GM18909 (cell line): ENCODE data around the gene HIF1A.

Experiments
- ATAC-seq: cut with Tn5 transposase; IDR thresholded peaks from one replicate; pipeline ENCODE4 v1.9.1; 2021; ENCODE audit warnings: mild to moderate bottlenecking; ENCODE audit not compliant: unreplicated experiment, poor library complexity

The HIF1A gene

DNA sequence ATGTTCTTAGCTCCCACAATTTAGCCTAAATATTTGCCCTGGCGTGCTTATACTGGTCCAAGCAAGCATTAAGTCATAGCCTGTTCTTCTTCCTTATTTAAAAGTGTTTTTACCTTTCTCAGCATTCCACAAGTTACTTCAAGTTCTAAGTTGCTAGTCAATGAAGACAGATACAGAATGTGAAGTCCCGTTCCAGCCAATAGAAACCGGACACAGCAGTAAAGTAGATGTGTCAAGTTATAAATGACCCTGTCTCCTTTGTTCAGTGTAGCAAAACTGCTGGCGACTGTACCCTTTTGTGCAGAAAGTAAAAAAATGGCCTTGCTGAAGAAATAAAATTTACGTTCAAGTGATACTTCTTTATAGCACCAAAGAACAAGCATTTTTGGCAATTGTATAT lies 70.8 kb downstream of the HIF1A start:
- ATAC-seq, result no peak

DNA sequence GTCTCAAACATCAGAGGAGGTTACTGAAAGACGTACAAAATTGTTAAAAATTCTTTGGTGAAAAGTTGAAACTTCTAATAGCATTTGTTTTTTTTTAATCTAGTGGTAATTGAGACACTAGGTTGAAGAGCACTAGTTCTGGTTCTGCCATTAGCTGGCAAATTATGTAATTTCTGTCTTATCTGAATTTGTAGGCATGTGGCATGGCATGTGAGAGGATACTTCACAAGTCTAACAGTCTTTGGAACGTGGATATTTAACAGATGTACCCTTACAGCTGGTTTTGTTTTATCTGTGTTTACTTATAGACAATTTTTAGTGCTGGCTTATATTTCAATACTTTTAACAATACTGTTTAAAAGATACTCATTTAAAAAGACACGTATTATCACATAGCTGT lies 72.9 kb downstream of the HIF1A start:
- ATAC-seq, result no peak

DNA sequence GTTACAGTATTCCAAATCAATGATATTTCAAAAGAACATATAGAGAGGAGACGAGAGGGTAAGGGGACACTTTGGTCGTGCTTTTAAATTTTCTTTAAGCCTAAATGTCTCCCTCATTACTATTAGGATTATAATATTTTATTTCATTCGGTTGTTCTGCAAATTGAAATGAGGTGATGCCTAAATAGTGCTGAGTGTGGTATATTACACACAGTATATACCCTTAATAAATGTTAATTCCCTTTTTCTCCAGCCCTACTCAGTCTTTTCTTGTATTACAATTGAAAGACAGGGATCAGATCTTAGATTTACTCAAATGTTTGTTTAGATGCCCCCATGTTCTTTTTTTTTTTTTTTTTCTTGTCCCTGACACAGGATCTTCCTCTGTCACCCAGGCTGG lies 74.6 kb downstream of the HIF1A start:
- ATAC-seq, result no peak

DNA sequence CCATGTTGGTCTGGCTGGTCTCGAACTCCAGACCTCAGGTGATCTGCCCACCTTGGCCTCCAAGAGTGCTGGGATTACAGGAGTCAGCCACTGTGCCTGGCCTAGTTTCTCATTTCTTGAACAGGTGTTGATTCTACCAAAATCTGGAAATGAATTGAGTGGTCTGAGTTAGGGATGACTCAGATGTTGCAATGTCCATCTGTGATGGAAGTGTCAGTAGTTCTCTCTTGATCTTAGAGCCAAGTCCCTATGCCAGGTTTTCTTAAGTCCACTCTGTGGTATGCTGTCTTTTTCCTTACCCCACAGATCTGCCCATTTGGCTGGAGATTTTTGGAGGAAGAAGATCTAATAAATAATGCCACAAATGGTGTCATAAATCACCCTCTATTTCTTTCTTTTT lies 79.5 kb downstream of the HIF1A start:
- ATAC-seq, result no peak

DNA sequence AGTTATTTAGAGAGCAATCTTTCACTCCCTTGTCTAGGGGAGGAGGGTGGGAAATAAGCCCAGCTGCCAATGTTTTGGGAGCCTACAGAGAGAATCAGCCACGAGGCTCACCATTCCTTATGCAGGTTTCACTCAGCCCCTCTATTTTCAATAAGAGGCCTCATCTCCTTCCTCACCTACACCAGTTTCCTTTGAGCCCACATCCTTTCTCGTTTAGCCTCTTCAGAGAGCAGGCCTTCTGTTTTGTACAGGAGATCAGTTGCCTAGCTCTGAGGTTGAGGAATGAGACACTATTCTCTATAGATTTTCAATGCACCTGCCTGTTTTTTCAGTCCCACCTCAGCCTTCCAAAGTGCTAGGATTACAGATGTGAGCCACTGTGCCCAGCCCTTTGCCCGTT lies 84.8 kb downstream of the HIF1A start:
- peak; percentile 82 for ATAC-seq

DNA sequence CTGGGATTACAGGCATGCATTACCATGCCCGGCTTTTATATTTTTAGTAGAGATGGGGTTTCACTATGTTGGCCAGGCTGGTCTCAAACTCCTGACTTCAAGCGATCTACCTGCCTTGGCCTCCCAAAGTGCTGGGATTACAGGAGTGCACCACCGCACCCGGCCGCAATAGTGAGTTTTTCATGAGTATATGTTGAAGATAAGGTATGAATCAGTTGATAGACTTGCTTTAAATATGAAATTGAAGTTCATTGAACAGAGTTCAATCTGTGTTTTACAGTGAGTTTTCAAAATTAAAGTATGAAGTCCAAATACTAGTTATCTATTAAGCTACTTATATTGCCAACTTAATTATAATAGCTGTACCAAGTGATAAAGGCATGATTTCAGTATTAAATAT lies 102.0 kb downstream of the HIF1A start:
- ATAC-seq, result no peak
